A673 (cell line): ENCODE data around the gene PPP2R2D. TPM values are rescaled to one million over a fixed set of nuclear protein-coding genes. Genes with fewer than 3 reads are reported as not detected.

Source experiments
- BruUV-seq: library from RNA; stranded (reverse); fragments of 400-500 nt; replicated peaks from 2 replicates; lab custom pipeline; 2021; lab: Mats Ljungman, UMichigan
- CTCF ChIA-PET: fragments of 300-600 bp; sonication (Branson Sonifier 250); formaldehyde crosslinking; loops from one replicate; lab custom pipeline; 2022; ENCODE audit warnings: antibody characterized with exemption; lab: Charles Lee
- POLR2A ChIA-PET: fragments of 300-600 bp; sonication (Branson Sonifier 250); formaldehyde crosslinking; loops from one replicate; lab custom pipeline; 2022; ENCODE audit warnings: antibody characterized with exemption; ENCODE audit not compliant: low non-redundant PET; lab: Charles Lee
- DNase-seq: peaks from one replicate; pipeline ENCODE4 v3.0.0-alpha.2; 2015; ENCODE audit warnings: low spot score
- H3K27ac ChIP-seq: fragments of 200-600 bp; sonication (generic); 2 replicates; pipeline ENCODE4 v1.5.1; 2016; ENCODE audit warnings: mixed run types, low read depth, mild to moderate bottlenecking, mixed read lengths, antibody characterized with exemption, low read length; ENCODE audit not compliant: poor library complexity, severe bottlenecking
- H3K27me3 ChIP-seq: fragments of 200-600 bp; sonication (generic); replicated peaks from 2 replicates; pipeline ENCODE4 v1.6.1; 2017; ENCODE audit warnings: mixed run types, low read depth, mild to moderate bottlenecking, mixed read lengths, antibody characterized with exemption, low read length; ENCODE audit not compliant: insufficient read depth, poor library complexity
- H3K36me3 ChIP-seq: fragments of 200-600 bp; sonication (generic); 2 replicates; pipeline ENCODE4 v1.6.1; 2016; ENCODE audit warnings: mixed run types, mild to moderate bottlenecking, mixed read lengths, antibody characterized with exemption, low read length; ENCODE audit not compliant: insufficient read depth, poor library complexity, severe bottlenecking
- H3K4me1 ChIP-seq: fragments of 200-600 bp; sonication (generic); 2 replicates; pipeline ENCODE4 v1.6.1; 2017; ENCODE audit warnings: mixed run types, mild to moderate bottlenecking, mixed read lengths, antibody characterized with exemption, low read length; ENCODE audit not compliant: insufficient read depth, poor library complexity, severe bottlenecking
- H3K4me3 ChIP-seq: fragments of 200-600 bp; sonication (generic); 2 replicates; pipeline ENCODE4 v1.5.1; 2016; ENCODE audit warnings: low read depth, mixed run types, mild to moderate bottlenecking, mixed read lengths, low read length; ENCODE audit not compliant: poor library complexity, severe bottlenecking
- H3K9me3 ChIP-seq: fragments of 200-600 bp; sonication (generic); 2 replicates; pipeline ENCODE4 v1.6.1; 2016; ENCODE audit warnings: mixed run types, low read depth, mild to moderate bottlenecking, mixed read lengths, antibody characterized with exemption, low read length; ENCODE audit not compliant: poor library complexity, severe bottlenecking
- CTCF ChIP-seq: fragments of 300-800, 200-600 bp; sonication (generic); conservative IDR thresholded peaks from 2 replicates; pipeline ENCODE4 v1.5.1; 2017; ENCODE audit warnings: low read depth, mild to moderate bottlenecking, antibody characterized with exemption, low read length, moderate library complexity, mixed read lengths
- EZH2 ChIP-seq: fragments of 200-600 bp; sonication (generic); IDR thresholded peaks from 2 replicates; pipeline ENCODE4 v1.6.1; 2017; ENCODE audit warnings: borderline replicate concordance, low read depth, mild to moderate bottlenecking, mixed read lengths, antibody characterized with exemption, low read length; ENCODE audit not compliant: poor library complexity, severe bottlenecking
- intact Hi-C: fragments of 100-400 bp; cut with micrococcal nuclease; formaldehyde crosslinking; loops from one replicate; pipeline ENCODE4 v1.10.0; 2022; ENCODE audit not compliant: unreplicated experiment
- total RNA-seq: library from RNA; stranded (reverse); gene quantifications from 2 replicates; pipeline ENCODE4 v1.2.3, GENCODE V29; 2021

The PPP2R2D gene
- total RNA-seq, 1 experiment from 2014 or later: 49.1 TPM

- ChIA-PET POLR2A (no interaction called here), CTCF (no interaction called here)
- intact Hi-C loops: no loop called here
- H3K4me1 ChIP-seq: no peaks in the 10 kb centered on the region
- H3K36me3 ChIP-seq: no peaks in the 10 kb centered on the region
- no peaks in the 10 kb centered on the region for H3K9me3 ChIP-seq
- no peak overlapping the region for H3K27ac ChIP-seq
- no peak for DNase-seq
- TF ChIP-seq CTCF: no peak
- TF ChIP-seq EZH2: no peak
- no TSS peak for BruUV-seq
- H3K4me3 ChIP-seq: no peak overlapping the region
- peaks cover 17% of the 10 kb centered on the region for H3K27me3 ChIP-seq
These were observed 42.7 kb upstream of the PPP2R2D start for GRCh38 chr10:131858118-131858515.

GRCh38 chr10:131858583-131859340 lies 42.0 kb upstream of the PPP2R2D start:
- peaks cover 20% of the 10 kb centered on the region for H3K27me3 ChIP-seq
- no peaks in the 10 kb centered on the region for H3K9me3 ChIP-seq
- CTCF ChIA-PET: no interaction called here
- no peak for DNase-seq
- BruUV-seq: no TSS peak
- POLR2A ChIA-PET: no interaction called here
- intact Hi-C loops: no loop called here
- no peaks in the 10 kb centered on the region for H3K36me3 ChIP-seq
- no peak for TF ChIP-seq CTCF
- H3K4me1 ChIP-seq: no peaks in the 10 kb centered on the region
- H3K27ac ChIP-seq: no peak overlapping the region
- H3K4me3 ChIP-seq: no peak overlapping the region

GRCh38 chr10:131859341-131860020 lies 41.3 kb upstream of the PPP2R2D start:
- no peak for TF ChIP-seq EZH2
- TF ChIP-seq CTCF: no peak
- BruUV-seq: no TSS peak
- no peaks in the 10 kb centered on the region for H3K36me3 ChIP-seq
- intact Hi-C loops: no loop called here
- CTCF ChIA-PET: no interaction called here
- peaks cover 21% of the 10 kb centered on the region for H3K27me3 ChIP-seq
- H3K9me3 ChIP-seq: no peaks in the 10 kb centered on the region
- POLR2A ChIA-PET: no interaction called here
- H3K4me3 ChIP-seq: no peak overlapping the region
- H3K27ac ChIP-seq: no peak overlapping the region
- no peak for DNase-seq
- no peaks in the 10 kb centered on the region for H3K4me1 ChIP-seq
